ENCODE results near the gene APLNR.

DNA sequence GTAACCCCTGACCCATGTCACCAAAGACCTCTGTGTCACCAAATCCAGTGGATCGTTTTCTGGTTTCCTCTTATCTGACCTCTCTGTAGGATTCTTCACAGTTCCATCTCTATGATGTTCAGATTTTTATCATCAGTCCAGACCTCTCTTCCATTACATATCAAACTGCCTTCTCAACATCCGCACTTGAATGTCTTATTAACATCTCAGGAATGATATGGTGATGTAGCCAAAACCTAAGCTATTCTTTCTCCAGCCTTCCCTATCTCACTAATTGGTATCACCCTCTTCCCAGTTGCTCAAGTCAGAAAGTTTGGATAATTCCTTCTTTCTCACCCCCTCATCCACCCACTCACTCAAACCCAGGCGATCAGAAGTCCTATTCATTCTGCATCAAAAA, 13.4 kb downstream of the APLNR start:
- TF ChIP-seq, protein P1, sequence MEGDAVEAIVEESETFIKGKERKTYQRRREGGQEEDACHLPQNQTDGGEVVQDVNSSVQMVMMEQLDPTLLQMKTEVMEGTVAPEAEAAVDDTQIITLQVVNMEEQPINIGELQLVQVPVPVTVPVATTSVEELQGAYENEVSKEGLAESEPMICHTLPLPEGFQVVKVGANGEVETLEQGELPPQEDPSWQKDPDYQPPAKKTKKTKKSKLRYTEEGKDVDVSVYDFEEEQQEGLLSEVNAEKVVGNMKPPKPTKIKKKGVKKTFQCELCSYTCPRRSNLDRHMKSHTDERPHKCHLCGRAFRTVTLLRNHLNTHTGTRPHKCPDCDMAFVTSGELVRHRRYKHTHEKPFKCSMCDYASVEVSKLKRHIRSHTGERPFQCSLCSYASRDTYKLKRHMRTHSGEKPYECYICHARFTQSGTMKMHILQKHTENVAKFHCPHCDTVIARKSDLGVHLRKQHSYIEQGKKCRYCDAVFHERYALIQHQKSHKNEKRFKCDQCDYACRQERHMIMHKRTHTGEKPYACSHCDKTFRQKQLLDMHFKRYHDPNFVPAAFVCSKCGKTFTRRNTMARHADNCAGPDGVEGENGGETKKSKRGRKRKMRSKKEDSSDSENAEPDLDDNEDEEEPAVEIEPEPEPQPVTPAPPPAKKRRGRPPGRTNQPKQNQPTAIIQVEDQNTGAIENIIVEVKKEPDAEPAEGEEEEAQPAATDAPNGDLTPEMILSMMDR (IDR thresholded peaks at IDR 0.05; ENCODE audit: low read depth, low read length) = no peak
- TF ChIP-seq, protein P2, sequence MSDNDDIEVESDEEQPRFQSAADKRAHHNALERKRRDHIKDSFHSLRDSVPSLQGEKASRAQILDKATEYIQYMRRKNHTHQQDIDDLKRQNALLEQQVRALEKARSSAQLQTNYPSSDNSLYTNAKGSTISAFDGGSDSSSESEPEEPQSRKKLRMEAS (IDR thresholded peaks at IDR 0.05; ENCODE audit: low read depth, low read length) = no peak
- TF ChIP-seq POLR2A (IDR thresholded peaks at IDR 0.05; ENCODE audit: extremely low read depth, insufficient read length) = no peak
